Hepatocyte (in vitro differentiated cells): Measurements from ENCODE around the gene FYN. TPM values are rescaled to one million over a fixed set of nuclear protein-coding genes. Genes with fewer than 3 reads are reported as not detected.

ENCODE experiments used
- DNase-seq: peaks from one replicate; pipeline ENCODE4 v3.0.0-alpha.2; 2016; ENCODE audit warnings: low spot score
- H2AFZ ChIP-seq: fragments of 200-600 bp; sonication (generic); 2 replicates; pipeline ENCODE4 v1.6.0; 2016; ENCODE audit warnings: antibody characterized with exemption, mild to moderate bottlenecking
- H3K27ac ChIP-seq: fragments of 200-600 bp; sonication (generic); 2 replicates; pipeline ENCODE4 v1.5.1; 2016; ENCODE audit warnings: mild to moderate bottlenecking
- H3K27me3 ChIP-seq: fragments of 200-600 bp; sonication (generic); 2 replicates; pipeline ENCODE4 v1.6.1; 2016
- H3K36me3 ChIP-seq: fragments of 200-600 bp; sonication (generic); replicated peaks from 2 replicates; pipeline ENCODE4 v1.5.1; 2016; ENCODE audit warnings: low read depth; ENCODE audit not compliant: insufficient read depth
- H3K4me1 ChIP-seq: fragments of 200-600 bp; sonication (generic); 2 replicates; pipeline ENCODE4 v1.5.1; 2016; ENCODE audit warnings: mild to moderate bottlenecking, moderate library complexity; ENCODE audit not compliant: insufficient read depth
- H3K4me2 ChIP-seq: fragments of 200-600 bp; sonication (generic); 2 replicates; pipeline ENCODE4 v1.6.0; 2016
- H3K4me3 ChIP-seq: fragments of 200-600 bp; sonication (generic); 2 replicates; pipeline ENCODE4 v1.5.1; 2016; ENCODE audit warnings: mild to moderate bottlenecking
- H3K79me2 ChIP-seq: fragments of 200-600 bp; sonication (generic); 2 replicates; pipeline ENCODE4 v1.6.0; 2017; ENCODE audit warnings: mild to moderate bottlenecking
- H3K9me2 ChIP-seq: fragments of 200-600 bp; sonication (generic); replicated peaks from 2 replicates; pipeline ENCODE4 v1.6.0; 2017; ENCODE audit warnings: mild to moderate bottlenecking; ENCODE audit not compliant: insufficient read depth
- H3K9me3 ChIP-seq: fragments of 200-600 bp; sonication (generic); 2 replicates; pipeline ENCODE4 v1.5.1; 2016; ENCODE audit warnings: low read depth, mild to moderate bottlenecking
- H4K20me1 ChIP-seq: fragments of 200-600 bp; sonication (generic); 2 replicates; pipeline ENCODE4 v1.6.0; 2016; ENCODE audit warnings: mild to moderate bottlenecking; ENCODE audit not compliant: insufficient read depth, poor library complexity, severe bottlenecking
- EZH2 ChIP-seq: fragments of 200-600 bp; sonication (generic); IDR thresholded peaks from 2 replicates; pipeline ENCODE4 v1.6.1; 2016; ENCODE audit warnings: antibody characterized with exemption, mild to moderate bottlenecking, borderline replicate concordance
- EZH2phosphoT487 ChIP-seq: fragments of 200-600 bp; sonication (generic); IDR thresholded peaks from one replicate; pipeline ENCODE4 v1.6.1; 2018; ENCODE audit warnings: antibody characterized with exemption, mild to moderate bottlenecking, low read depth, moderate library complexity; ENCODE audit not compliant: unreplicated experiment, severe bottlenecking
- WGBS: methylation state at CpG from one replicate; pipeline ENCODE4 v1.1.6; 2016; ENCODE audit warnings: low lambda C conversion rate; ENCODE audit errors: missing lambda C conversion rate; 5-methylcytosine and 5-hydroxymethylcytosine counted together
- polyA plus RNA-seq: library from polyadenylated mRNA; unstranded; fragments of >200 nt; fragmentation: Nextera tagmentation; extraction: Ambion mirVana; gene quantifications from 2 replicates; pipeline ENCODE4 v1.2.1, GENCODE V29; 2016
- total RNA-seq: library from RNA; depleted of rRNA; stranded (reverse); fragments of >200 nt; gene quantifications from 2 replicates; pipeline ENCODE4 v1.2.3, GENCODE V29; 2014
- TF ChIP-seq, protein P1 (sequence below): fragments of 200-600 bp; sonication (generic); IDR thresholded peaks from 2 replicates; pipeline ENCODE4 v1.5.1; 2016; ENCODE audit warnings: antibody characterized with exemption, mild to moderate bottlenecking; ENCODE audit not compliant: poor library complexity

FYN gene
- total and polyA plus RNA-seq, 2 experiments from 2014 or later, result 40.0 to 70.1 TPM

DNA sequence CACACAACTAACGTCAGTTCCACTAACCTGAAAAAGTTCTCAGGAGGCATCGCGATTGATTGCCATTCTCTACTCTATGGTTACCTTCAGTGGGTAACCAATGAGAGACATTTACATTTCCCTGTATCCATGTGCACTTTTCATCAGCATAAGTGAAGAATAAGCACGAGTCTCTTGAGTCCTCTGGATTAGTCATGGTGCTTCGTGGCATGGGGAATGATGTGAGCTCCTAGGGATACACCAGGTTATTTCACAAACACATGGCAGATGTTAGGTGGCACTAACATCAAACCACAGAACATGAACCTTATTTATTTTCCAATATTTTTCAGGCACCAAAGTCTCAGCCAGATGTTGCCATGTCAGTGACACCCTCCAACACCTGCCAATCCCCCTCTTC lies 64.0 kb downstream of the FYN start:
- Histone ChIP-seq H3K4me2 (no peak overlapping the region), H3K27ac (no peak overlapping the region), H4K20me1 (no peaks in the 10 kb centered on the region), H3K79me2 (peaks cover 5% of the 10 kb centered on the region), H3K36me3 (no peaks in the 10 kb centered on the region), H3K9me2 (no peaks in the 10 kb centered on the region), H3K4me3 (no peak overlapping the region), H3K4me1 (peaks cover 8% of the 10 kb centered on the region), H3K27me3 (no peaks in the 10 kb centered on the region), H2AFZ (no peak overlapping the region), H3K9me3 (no peaks in the 10 kb centered on the region)
- DNase-seq, result no peak
- 86% methylated on average over 5 of the region's 5 CpGs for WGBS
- TF ChIP-seq EZH2phosphoT487, result no peak
- TF ChIP-seq, protein P1, sequence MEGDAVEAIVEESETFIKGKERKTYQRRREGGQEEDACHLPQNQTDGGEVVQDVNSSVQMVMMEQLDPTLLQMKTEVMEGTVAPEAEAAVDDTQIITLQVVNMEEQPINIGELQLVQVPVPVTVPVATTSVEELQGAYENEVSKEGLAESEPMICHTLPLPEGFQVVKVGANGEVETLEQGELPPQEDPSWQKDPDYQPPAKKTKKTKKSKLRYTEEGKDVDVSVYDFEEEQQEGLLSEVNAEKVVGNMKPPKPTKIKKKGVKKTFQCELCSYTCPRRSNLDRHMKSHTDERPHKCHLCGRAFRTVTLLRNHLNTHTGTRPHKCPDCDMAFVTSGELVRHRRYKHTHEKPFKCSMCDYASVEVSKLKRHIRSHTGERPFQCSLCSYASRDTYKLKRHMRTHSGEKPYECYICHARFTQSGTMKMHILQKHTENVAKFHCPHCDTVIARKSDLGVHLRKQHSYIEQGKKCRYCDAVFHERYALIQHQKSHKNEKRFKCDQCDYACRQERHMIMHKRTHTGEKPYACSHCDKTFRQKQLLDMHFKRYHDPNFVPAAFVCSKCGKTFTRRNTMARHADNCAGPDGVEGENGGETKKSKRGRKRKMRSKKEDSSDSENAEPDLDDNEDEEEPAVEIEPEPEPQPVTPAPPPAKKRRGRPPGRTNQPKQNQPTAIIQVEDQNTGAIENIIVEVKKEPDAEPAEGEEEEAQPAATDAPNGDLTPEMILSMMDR, result no peak
- TF ChIP-seq EZH2, result no peak

DNA sequence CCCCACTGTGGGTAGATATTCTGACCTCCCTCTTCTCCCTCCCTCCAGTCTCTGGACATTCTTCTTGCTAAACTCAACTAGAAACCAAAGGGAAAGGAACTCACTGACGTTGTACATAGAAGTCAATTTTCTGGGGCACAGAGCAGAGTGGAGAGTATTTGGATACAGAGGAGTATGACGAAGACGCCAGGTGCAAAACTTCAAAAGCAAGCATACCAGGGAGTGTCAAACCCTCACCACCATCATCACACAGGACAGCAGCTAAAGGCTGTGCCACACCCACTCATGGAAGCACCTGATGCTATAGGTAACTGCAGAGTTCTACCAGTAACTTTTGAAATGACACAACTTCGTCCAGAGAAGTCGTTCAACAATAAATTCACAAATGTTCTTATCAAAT lies 64.8 kb downstream of the FYN start:
- TF ChIP-seq, protein P1, result no peak
- TF ChIP-seq EZH2 (no peak), EZH2phosphoT487 (no peak)
- no peak overlapping the region for H3K27ac ChIP-seq
- no peaks in the 10 kb centered on the region for H3K36me3 ChIP-seq
- H3K4me1 ChIP-seq, result peaks cover 8% of the 10 kb centered on the region
- 93% methylated on average over 5 of the region's 5 CpGs for WGBS
- H3K79me2 ChIP-seq, result peaks cover 5% of the 10 kb centered on the region
- no peaks in the 10 kb centered on the region for H3K9me3 ChIP-seq
- H4K20me1 ChIP-seq, result no peaks in the 10 kb centered on the region
- H3K4me3 ChIP-seq, result no peak overlapping the region
- H3K9me2 ChIP-seq, result no peaks in the 10 kb centered on the region
- no peak overlapping the region for H2AFZ ChIP-seq
- no peak for DNase-seq
- H3K4me2 ChIP-seq, result no peak overlapping the region
- H3K27me3 ChIP-seq, result no peaks in the 10 kb centered on the region

DNA sequence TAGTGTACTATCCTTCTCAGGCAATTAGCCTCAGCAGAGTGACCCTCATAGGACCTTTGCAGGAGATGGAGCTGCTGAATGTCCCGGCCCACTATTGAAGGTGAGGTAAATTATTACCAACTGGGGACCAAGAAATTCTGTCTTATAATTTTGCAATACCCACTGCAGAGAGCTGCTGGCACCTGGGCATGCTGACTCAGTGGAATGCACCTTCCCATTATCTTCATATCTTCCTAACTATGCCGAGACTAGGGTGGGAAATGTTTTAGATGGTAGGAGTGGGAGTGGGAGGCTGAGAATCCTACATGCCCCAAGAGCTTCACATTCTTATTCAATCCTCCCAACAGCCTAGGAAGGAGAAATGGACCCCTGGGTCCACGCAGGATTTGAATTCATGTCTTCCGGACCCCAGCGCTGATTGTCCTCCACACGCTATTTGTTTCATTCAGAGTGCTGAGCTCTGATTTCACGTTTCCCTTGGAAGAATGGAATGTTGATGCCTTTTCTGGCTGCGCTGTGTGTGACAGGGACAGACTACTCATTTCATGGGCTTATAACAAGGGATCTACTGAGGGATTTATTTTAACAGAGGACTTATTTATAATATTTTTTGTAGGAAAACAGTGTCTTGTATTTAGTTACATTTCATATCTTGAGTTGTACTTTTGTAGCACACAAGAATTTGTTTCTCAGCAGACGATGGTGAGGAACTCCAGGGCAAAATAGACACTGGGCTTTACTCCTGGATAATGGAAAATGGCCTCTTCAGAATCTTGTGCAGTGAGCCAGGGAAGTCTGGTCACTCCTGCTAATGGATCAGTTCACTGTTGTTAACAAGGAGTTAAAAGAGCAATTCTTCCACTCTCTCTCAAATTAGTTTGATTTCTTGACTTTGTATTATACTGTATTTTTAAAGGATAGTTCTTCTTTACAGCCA lies 66.4 kb downstream of the FYN start:
- no peak overlapping the region for H2AFZ ChIP-seq
- H3K27me3 ChIP-seq, result no peaks in the 10 kb centered on the region
- no peak overlapping the region for H3K4me3 ChIP-seq
- no peaks in the 10 kb centered on the region for H3K9me2 ChIP-seq
- peaks cover 8% of the 10 kb centered on the region for H3K4me1 ChIP-seq
- H3K27ac ChIP-seq, result no peak overlapping the region
- no peak for TF ChIP-seq EZH2phosphoT487
- TF ChIP-seq EZH2, result no peak
- TF ChIP-seq, protein P1, result no peak
- DNase-seq, result no peak
- 96% methylated on average over 9 of the region's 9 CpGs for WGBS
- no peaks in the 10 kb centered on the region for H3K9me3 ChIP-seq
- peaks cover 5% of the 10 kb centered on the region for H3K79me2 ChIP-seq
- H4K20me1 ChIP-seq, result no peaks in the 10 kb centered on the region
- H3K4me2 ChIP-seq, result no peak overlapping the region
- no peaks in the 10 kb centered on the region for H3K36me3 ChIP-seq
